ENCODE data around the gene SMIM43. TPM values are rescaled to one million over a fixed set of nuclear protein-coding genes. Genes with fewer than 3 reads are reported as not detected.
"Not testable (repeated sequence)": the region's sequence is repeated elsewhere in the genome, so short reads cannot be mapped to it uniquely, and the experiment has no call there.

SMIM43 gene
- total and polyA plus RNA-seq, 5 donors = 0.07 to 0.12 TPM; not detected in 3

DNA sequence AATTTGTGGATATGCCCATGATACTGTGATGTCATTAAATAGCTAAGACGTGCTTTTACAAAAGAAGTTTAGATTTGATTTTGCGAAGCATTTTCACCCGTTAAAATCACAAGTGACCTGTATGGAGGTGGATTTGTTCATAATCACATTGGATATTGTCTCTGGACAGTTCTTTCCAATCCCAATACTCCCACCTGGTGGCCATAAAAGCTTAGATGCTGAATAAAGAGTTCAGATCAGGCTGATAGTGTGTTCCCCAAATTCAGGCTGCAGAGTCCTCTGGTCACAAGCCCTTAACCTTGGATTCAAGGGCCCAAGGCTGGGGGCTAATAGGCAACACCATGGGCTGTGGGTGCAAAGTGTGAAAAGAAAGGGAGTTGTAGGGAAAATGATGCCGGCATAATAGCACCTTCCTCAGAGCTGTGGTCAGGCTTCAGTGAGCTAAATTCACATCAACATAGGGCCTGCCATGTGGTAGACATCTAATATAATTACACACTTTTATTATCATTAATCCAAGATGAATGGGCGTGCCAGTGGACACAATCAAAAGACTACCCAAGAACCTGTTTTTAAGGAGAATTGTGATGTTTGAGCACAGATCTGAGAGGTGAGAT lies 28.1 kb downstream of the SMIM43 start:
- ATAC-seq (peak; percentile 16 to 39), DNase-seq (no peak)
- no peak overlapping the region for H3K27ac ChIP-seq (ENCODE audit: low read length)
- WGBS = 77% methylated on average over 5 of the region's 5 CpGs
- H3K4me3 ChIP-seq (ENCODE audit: low read length) = no peak overlapping the region
- intact Hi-C loops (cut with DNase I) = loop anchor here in 2 of 4 donors (10.0 kb wide), 2 partner anchors 252 to 362 kb away; no protein-coding TSS in a partner anchor
- H3K4me1 ChIP-seq (ENCODE audit: control insufficient read depth, insufficient read depth, low read length) = no peaks in the 10 kb centered on the region
- H3K27me3 ChIP-seq (ENCODE audit: control insufficient read depth, insufficient read depth) = no peaks in the 10 kb centered on the region
- no peaks in the 10 kb centered on the region for H3K9me3 ChIP-seq (ENCODE audit: control insufficient read depth, low read length)

DNA sequence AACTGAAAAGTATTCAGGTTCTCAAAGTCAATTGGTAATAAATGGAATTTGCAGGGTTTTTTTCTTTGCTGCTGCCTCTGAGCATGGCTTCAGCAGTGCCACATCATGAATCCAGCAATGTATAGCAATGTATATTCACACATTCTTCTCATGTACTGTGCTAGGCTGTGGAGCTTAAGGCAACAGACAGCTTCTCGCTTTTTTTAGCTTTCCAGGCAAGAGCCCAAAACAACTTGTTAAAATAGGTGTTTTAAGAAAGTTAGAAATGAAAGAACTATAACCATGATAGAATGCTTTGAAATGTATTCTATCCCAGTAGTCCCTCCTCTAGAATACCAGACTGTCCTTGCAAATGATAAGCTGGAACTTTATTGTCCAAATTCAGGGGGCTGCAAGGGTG lies 30.4 kb downstream of the SMIM43 start:
- ATAC-seq = no peak
- DNase-seq = no peak
- H3K4me3 ChIP-seq (ENCODE audit: low read length) = no peak overlapping the region
- 83% methylated on average over 1 of the region's 1 CpG for WGBS
- no peaks in the 10 kb centered on the region for H3K4me1 ChIP-seq (ENCODE audit: control insufficient read depth, insufficient read depth, low read length)
- no peak overlapping the region for H3K27ac ChIP-seq (ENCODE audit: low read length)
- intact Hi-C loops (cut with DNase I) = loop anchor here in 2 of 4 donors (10.0 kb wide), 2 partner anchors 250 to 360 kb away; no protein-coding TSS in a partner anchor
- H3K27me3 ChIP-seq (ENCODE audit: control insufficient read depth, insufficient read depth) = no peaks in the 10 kb centered on the region
- no peaks in the 10 kb centered on the region for H3K9me3 ChIP-seq (ENCODE audit: control insufficient read depth, low read length)

DNA sequence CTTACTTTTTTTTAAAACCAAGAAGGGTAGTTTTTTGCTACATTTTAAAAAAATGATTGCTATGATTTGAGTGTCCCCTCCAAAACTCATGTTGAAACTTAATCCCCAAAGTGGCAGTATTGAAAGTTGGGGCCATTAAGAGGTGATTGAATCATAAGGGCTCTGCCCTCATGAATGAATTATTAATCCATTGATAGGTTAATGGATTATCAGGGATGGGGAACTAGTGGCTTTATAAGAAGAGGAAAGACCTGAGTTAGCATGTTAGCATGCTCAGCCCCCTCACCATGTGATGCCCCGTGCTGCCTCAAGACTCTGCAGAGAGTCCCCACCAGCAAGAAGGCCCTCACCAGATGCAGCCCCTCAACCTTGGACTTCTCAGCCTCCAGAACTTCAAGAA lies 31.0 kb downstream of the SMIM43 start:
- intact Hi-C loops (cut with DNase I) = loop anchor here in 2 of 4 donors (10.0 kb wide), 2 partner anchors 249 to 359 kb away; no protein-coding TSS in a partner anchor

DNA sequence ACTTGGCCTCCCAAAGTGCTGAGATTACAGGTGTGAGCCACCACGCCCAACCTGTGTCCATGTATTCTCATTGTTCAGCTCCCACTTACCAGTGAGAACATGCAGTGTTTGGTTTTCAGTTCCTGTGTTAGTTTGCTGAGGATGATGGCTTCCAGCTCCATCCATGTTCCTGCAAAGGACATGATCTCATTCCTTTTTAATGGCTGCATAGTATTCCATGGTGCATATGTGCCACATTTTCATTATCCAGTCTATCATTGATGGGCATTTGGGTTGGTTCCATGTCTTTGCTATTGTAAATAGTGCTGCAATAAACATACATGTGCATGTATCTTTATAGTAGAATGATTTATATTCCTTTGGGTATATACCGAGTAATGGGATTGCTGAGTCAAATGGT lies 35.2 kb downstream of the SMIM43 start:
- ATAC-seq; H3K27me3 ChIP-seq (ENCODE audit: control insufficient read depth, insufficient read depth); H3K4me1 ChIP-seq (ENCODE audit: control insufficient read depth, insufficient read depth, low read length); H3K9me3 ChIP-seq (ENCODE audit: control insufficient read depth, low read length); H3K4me3 ChIP-seq (ENCODE audit: low read length); H3K27ac ChIP-seq (ENCODE audit: low read length); DNase-seq: not testable (repeated sequence)
- intact Hi-C loops (cut with DNase I) = loop anchor here in 2 of 4 donors (5.0 to 10.0 kb wide), 4 partner anchors 245 to 355 kb away; no protein-coding TSS in a partner anchor
- 97% methylated on average over 2 of the region's 2 CpGs for WGBS

More for the DNA sequence above, 31.0 kb downstream of the SMIM43 start:
- Histone ChIP-seq H3K27me3 (ENCODE audit: control insufficient read depth, insufficient read depth) (no peaks in the 10 kb centered on the region), H3K4me1 (ENCODE audit: control insufficient read depth, insufficient read depth, low read length) (no peaks in the 10 kb centered on the region), H3K27ac (ENCODE audit: low read length) (no peak overlapping the region), H3K4me3 (ENCODE audit: low read length) (no peak overlapping the region), H3K9me3 (ENCODE audit: control insufficient read depth, low read length) (no peaks in the 10 kb centered on the region)
- 84% methylated on average over 1 of the region's 1 CpG for WGBS
- DNase-seq = no peak
- no peak for ATAC-seq

DNA sequence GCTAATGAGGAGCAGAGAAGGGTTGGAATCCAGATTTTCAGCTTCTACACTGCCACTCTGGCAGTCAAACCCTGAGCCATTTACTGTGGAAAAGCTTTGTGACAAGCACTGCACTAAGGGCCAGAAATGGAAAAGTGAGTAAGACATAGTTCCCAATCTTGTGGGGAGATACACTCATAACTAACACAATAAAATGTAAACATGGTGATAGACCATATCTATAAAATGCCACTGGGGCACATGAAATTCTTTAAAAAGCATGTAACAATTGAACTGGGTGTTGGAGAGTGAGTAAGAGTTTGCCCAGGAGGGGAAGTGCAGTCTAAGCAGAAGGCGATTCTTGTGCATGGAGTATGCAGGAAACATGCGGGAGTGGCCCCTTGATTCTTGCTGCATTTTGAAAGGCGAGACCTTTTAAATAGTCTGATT lies 36.2 kb downstream of the SMIM43 start:
- no peaks in the 10 kb centered on the region for H3K9me3 ChIP-seq (ENCODE audit: control insufficient read depth, low read length)
- WGBS = 71% methylated on average over 3 of the region's 3 CpGs
- intact Hi-C loops (cut with DNase I) = loop anchor here in 2 of 4 donors (5.0 to 10.0 kb wide), 3 partner anchors 264 to 354 kb away; no protein-coding TSS in a partner anchor

DNA sequence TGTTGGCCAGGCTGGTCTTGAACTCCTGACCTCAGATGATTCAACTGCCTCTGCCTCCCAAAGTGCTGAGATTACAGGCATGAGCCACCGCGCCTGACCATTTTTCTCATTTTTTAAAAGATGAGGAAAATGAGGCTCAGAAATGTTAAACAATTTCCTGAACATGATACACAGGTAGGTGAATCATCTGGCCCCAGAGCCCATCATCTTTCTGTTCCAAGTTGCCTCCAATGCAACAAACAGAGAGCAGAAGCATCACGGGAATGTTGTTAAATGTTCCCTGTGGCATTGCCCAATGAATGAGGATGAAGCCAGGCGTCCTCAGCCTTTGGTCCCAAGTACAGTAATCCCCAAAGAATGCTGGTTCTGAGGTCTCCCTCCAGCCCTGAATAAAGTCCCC lies 36.9 kb downstream of the SMIM43 start:
- no peak overlapping the region for H3K27ac ChIP-seq (ENCODE audit: low read length)
- no peaks in the 10 kb centered on the region for H3K9me3 ChIP-seq (ENCODE audit: control insufficient read depth, low read length)
- ATAC-seq = no peak
- DNase-seq = no peak
- H3K27me3 ChIP-seq (ENCODE audit: control insufficient read depth, insufficient read depth) = no peaks in the 10 kb centered on the region
- intact Hi-C loops (cut with DNase I) = loop anchor here in 2 of 4 donors (5.0 to 10.0 kb wide), 3 partner anchors 263 to 353 kb away; no protein-coding TSS in a partner anchor
- no peaks in the 10 kb centered on the region for H3K4me1 ChIP-seq (ENCODE audit: control insufficient read depth, insufficient read depth, low read length)
- 79% methylated on average over 4 of the region's 4 CpGs for WGBS
- H3K4me3 ChIP-seq (ENCODE audit: low read length) = no peak overlapping the region

More for the DNA sequence above, 36.2 kb downstream of the SMIM43 start:
- no peak for ATAC-seq
- no peak overlapping the region for H3K27ac ChIP-seq (ENCODE audit: low read length)
- no peaks in the 10 kb centered on the region for H3K27me3 ChIP-seq (ENCODE audit: control insufficient read depth, insufficient read depth)
- H3K4me1 ChIP-seq (ENCODE audit: control insufficient read depth, insufficient read depth, low read length) = no peaks in the 10 kb centered on the region
- no peak for DNase-seq
- no peak overlapping the region for H3K4me3 ChIP-seq (ENCODE audit: low read length)

DNA sequence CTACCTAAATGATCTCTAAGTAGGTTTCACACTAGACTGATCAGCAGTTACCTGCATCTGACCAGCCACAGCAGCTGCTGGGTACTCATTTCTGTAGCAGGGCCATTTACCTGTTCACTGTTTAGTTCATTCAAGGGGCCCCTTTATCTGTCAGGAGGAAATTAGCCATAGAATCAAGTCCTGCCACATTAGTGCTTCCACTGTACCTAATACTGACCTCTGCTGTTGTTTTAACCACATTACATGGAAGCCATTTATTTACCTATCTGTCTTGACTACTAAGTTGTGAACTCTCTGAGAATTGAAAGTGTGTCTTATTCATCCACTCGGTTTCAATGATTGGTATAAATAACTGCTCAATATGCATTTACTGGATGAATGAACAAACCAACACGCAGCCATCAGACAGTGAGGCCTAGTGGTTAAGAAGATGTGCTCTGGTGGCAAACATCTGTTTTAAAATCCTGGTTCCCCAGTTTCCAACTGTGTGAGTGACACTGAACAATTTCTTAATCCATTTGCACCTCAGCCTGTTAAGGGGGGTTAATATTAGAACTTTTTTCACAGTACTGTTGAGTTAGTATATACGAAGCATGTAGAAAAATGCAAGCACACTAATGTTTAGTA lies 38.2 kb downstream of the SMIM43 start:
- DNase-seq = no peak
- WGBS = 38% methylated on average over 3 of the region's 3 CpGs
- Histone ChIP-seq H3K4me1 (ENCODE audit: control insufficient read depth, insufficient read depth, low read length) (no peaks in the 10 kb centered on the region), H3K9me3 (ENCODE audit: control insufficient read depth, low read length) (no peaks in the 10 kb centered on the region), H3K27ac (ENCODE audit: low read length) (no peak overlapping the region), H3K4me3 (ENCODE audit: low read length) (no peak overlapping the region), H3K27me3 (ENCODE audit: control insufficient read depth, insufficient read depth) (no peaks in the 10 kb centered on the region)
- ATAC-seq = peak; percentile 67 to 79
- intact Hi-C loops (cut with DNase I) = loop anchor here in 2 of 4 donors (5.0 to 10.0 kb wide), 3 partner anchors 262 to 352 kb away; no protein-coding TSS in a partner anchor

DNA sequence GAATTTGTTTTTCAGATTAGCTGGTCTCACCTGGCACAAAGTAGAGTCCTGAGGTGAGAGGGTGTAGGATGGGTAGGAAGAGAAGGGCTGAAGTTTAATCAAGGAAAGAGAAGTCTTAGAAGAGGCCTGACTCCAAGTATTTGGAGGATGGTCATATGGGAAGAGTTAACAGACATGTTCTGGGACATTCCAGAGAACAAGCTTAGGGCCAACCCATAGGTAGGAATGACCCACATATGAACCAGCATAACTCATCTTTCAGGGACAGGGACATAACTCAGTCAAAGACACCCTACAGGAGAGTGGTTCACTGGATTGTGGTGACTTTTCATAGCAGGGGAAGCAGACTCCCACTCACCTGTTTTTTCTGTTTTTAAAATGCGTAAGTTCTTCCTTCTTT lies 40.3 kb downstream of the SMIM43 start:
- Histone ChIP-seq H3K4me3 (ENCODE audit: low read length) (no peak overlapping the region), H3K27ac (ENCODE audit: low read length) (no peak overlapping the region), H3K4me1 (ENCODE audit: control insufficient read depth, insufficient read depth, low read length) (no peaks in the 10 kb centered on the region), H3K9me3 (ENCODE audit: control insufficient read depth, low read length) (no peaks in the 10 kb centered on the region), H3K27me3 (ENCODE audit: control insufficient read depth, insufficient read depth) (no peaks in the 10 kb centered on the region)
- ATAC-seq = no peak
- intact Hi-C loops (cut with DNase I) = loop anchor here in 2 of 4 donors (5.0 to 10.0 kb wide), 3 partner anchors 260 to 350 kb away; no protein-coding TSS in a partner anchor
- WGBS = 94% methylated on average over 1 of the region's 1 CpG
- no peak for DNase-seq

DNA sequence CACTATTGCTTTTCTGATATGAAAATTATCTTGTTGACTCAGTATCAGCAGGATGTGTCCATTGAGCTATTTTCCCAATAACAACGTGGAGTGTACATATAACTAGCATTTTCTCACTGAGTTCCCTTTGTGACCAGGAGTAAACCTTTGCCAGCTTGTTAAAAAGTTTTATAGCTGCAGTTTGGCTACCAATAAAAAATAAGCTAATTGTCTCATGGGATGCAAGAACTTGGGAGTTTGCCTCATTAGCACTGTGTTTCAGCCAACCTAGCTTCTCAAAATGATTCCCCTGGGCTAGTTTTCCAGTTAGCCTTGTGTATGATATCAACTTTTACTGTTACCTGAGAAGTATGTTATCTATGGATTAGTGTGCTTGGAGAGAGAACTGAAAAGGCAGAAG lies 43.3 kb downstream of the SMIM43 start:
- Histone ChIP-seq H3K27ac (ENCODE audit: low read length) (no peak overlapping the region), H3K27me3 (ENCODE audit: control insufficient read depth, insufficient read depth) (no peaks in the 10 kb centered on the region), H3K4me3 (ENCODE audit: low read length) (no peak overlapping the region), H3K9me3 (ENCODE audit: control insufficient read depth, low read length) (no peaks in the 10 kb centered on the region), H3K4me1 (ENCODE audit: control insufficient read depth, insufficient read depth, low read length) (no peaks in the 10 kb centered on the region)
- ATAC-seq (no peak), DNase-seq (no peak)
- intact Hi-C loops (cut with DNase I) = loop anchor here in 2 of 4 donors (10.0 kb wide), 2 partner anchors 257 to 347 kb away; no protein-coding TSS in a partner anchor
- WGBS = 42% methylated on average over 1 of the region's 1 CpG

DNA sequence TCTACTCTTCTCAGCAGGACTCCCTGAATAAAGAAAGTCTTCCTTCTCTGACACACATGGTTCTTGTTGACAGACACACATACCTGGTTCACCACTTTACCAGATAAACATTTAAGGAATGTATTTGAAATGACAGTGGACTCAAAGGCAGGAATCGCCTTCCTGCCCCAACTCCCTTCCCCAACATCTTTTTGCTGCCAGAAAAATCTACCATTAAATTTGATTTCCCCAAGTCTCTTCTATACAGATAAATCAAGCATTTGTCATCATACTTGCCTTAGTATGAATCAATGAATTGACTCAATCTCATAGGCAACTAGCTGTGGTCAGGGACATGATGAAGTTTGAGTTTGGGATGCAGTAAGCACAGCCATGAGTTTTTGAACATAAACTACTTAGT lies 44.9 kb downstream of the SMIM43 start:
- Histone ChIP-seq H3K4me3 (ENCODE audit: low read length) (no peak overlapping the region), H3K4me1 (ENCODE audit: control insufficient read depth, insufficient read depth, low read length) (no peaks in the 10 kb centered on the region), H3K9me3 (ENCODE audit: control insufficient read depth, low read length) (no peaks in the 10 kb centered on the region), H3K27ac (ENCODE audit: low read length) (no peak overlapping the region), H3K27me3 (ENCODE audit: control insufficient read depth, insufficient read depth) (no peaks in the 10 kb centered on the region)
- no peak for DNase-seq
- WGBS = 72% methylated on average over 1 of the region's 1 CpG
- intact Hi-C loops (cut with DNase I) = loop anchor here in 2 of 4 donors (10.0 kb wide), 2 partner anchors 255 to 345 kb away; no protein-coding TSS in a partner anchor
- no peak for ATAC-seq

DNA sequence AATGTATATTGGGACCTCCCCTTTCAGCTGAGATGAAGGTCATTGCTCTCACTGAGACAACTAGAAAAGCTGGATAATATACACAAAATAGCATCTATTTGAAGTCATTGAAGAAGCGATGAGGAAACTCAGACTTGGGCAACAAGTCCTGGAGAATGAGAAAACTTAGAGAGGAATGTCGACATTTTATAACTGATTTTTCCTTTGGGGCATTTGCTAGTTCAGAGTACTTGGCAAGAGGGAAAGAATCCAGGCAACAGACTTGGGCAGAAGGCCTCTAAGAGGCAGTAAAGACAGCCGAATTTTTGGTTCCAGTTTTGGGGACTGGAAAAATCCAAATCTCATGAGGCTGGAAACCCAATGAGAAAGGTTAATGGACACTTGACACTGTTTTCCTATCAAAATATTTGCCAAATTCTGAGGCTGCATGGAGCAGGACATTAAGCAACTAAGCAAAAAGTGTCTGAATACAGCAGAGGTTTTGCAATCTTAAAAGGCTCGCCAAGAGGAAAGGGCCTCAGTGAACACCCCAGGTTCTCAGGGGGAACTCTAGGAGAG lies 47.2 kb downstream of the SMIM43 start:
- Histone ChIP-seq H3K4me3 (ENCODE audit: low read length) (no peak overlapping the region), H3K27me3 (ENCODE audit: control insufficient read depth, insufficient read depth) (no peaks in the 10 kb centered on the region), H3K4me1 (ENCODE audit: control insufficient read depth, insufficient read depth, low read length) (no peaks in the 10 kb centered on the region), H3K27ac (ENCODE audit: low read length) (no peak overlapping the region), H3K9me3 (ENCODE audit: control insufficient read depth, low read length) (no peaks in the 10 kb centered on the region)
- ATAC-seq (peak; percentile 86 to 87), DNase-seq (no peak)
- WGBS = 49% methylated on average over 4 of the region's 4 CpGs
- intact Hi-C loops (cut with DNase I) = no loop called here
